Central memory CD4-positive, alpha-beta T cell (primary cell): Measurements from ENCODE around the gene TNS1.

Experiments
- DNase-seq: peaks from one replicate; pipeline ENCODE4 v3.0.0; 2022

TNS1 gene

DNA sequence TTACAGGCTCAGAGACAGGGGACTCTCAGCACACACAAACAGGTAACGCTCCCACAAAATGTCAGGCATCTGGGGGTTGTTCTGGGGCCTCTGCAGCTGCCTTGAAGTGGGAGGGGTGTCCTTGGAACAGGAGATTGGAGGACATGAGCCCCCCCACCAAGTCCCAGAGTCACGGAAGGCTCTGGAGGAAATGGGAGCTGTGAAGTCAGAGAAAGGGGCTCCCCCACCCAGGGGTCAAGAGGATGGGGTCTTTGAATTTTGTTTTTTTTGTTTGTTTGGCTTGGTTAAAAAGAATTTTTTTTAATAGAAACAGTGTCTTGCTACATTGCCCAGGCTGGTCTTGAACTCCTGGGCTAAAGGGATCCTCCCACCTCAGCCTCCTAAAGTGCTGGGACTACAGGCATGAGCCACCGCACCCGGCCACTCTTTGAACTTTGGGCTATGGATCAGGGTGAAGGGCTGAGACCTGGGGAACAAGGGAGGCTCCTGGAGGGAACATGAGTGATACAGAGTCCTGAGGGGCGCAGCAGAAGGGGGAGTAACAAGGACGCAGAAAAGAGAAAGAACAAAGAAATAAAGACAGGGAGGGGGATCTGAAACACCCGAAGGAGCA lies 46.8 kb downstream of the TNS1 start:
- DNase-seq: no peak

DNA sequence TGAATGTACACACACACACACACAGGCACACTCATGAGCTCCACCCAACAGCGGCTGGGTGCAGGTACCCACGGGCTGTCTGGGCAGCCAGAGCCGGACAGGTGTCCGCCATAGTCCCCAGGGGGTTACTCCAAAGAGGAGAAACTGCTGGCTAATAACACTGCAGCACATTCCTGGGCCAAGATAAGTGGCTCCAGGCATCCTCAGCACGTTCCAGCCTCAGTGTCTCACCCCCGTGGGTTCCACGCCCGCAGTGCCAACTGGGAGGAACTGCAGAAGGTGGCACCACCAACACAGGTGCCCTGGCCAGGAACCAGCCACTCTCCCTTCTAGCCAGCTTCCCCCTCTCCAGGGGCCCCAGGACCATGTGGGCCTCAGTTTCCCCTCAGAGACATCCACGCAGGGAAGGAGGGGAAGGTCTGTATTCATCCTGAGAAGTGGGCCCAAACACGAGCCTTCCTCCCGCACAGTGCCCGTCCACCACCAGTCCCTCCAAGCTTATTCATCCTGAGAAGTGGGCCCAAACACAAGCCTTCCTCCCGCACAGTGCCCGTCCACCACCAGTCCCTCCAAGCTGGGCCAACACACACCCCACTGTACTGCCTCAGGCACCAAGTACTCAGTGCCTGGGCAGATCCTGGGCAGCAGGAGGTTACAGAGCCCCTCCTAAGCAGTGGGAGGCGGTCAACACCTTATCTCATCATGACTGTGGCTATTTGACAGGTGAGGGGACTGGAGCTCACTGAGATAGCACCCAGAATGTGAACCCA lies 47.6 kb downstream of the TNS1 start:
- DNase-seq: no peak

DNA sequence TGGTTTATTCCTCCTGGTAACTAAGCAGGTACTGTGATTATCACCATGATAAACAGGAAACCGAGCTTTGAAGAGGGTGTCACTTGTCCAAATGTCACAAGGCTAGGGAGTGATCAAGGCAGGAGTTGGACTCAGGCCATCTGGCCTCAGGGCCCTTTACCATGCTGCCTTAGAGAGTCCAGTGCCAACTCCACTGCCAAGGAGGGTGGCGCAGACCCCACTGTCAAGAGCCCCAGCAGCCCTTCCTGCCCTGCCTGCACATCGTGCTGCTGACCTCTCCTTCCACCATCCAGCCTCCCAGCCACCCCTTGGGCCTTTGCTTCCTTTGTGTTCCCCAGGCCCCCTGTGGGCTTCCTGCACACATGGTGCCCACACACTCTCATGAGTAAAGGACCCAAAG lies 48.3 kb downstream of the TNS1 start:
- no peak for DNase-seq

DNA sequence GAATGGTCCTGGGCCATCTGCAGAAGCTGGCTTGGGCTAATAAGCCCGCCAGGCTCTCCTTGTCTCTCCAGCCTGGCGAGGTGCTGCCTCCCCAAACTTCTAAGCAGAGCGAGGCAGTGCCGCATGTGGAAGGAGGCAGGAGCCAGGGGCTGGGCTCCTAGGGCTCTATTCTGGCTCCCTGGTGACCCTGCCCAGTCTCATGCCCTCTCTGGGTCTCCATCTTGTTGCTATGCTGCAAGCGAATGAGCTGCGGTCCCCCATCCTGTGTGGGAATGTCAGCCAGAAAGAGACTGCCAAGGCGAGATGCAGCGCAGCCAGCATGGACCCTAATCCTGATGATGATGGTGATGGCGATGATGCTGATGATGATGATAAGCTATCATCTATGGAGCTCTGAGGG lies 48.7 kb downstream of the TNS1 start:
- DNase-seq: no peak

DNA sequence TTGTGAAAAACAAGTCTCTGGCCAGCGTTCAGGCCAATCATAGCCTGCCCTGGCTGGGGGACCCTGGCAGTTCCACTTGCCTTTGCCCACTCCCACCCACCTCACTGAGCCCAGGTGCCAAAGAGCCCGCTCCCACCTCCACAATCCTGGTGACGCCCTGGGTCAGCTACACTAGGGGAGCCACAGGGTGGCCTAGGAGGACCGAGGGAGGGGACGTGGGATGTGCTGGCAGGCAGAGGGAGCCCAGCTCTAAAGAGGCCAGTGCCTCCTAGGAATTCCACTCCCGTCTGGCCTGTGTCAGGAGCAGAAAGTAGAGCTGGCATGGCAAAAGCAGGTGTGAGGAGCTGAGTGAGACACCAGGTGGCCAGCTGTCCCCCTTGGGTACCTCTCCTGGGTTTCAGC lies 49.3 kb downstream of the TNS1 start:
- DNase-seq: no peak

DNA sequence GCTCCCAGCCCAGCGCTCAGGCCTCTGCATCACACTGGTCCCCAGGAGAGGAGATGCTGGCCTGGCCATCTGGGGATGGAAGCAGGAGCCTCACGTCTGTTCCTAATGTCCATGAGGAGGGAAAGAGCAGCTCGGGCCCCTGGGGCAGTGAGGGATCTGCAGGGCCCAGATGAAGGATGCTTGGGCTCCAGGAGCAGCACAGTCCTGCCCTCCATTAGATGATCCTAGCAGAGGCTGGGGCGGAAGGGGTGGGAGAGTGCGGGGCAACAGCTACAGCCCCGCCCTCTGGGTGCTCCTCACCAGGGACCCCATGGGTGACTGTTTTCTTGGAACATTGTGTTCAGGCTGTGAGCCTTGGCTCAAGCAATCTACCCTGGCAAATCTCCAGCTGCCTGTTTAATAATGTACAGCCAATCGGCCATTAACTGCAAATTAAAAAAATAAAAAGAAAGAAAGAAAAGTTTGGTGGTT lies 49.7 kb downstream of the TNS1 start:
- DNase-seq: no peak

DNA sequence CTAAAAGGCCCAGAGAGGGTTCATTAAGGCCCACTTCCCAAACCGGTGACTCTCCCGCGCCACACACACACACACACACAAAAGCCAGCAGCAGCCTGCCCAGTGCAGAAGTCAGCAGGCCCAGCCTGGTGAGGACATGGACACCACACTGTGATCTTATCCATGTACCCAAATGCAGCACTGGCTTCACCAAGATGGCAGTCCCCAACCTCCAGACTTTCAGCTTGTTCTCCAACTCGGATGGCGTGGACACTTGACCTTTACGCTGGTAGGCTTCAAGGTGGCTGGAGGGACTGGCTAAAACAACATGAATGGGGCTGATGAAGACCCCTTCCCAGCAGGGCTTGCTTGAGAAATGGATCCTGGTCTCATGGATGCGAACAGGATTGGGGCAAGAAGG lies 50.4 kb downstream of the TNS1 start:
- DNase-seq: no peak

DNA sequence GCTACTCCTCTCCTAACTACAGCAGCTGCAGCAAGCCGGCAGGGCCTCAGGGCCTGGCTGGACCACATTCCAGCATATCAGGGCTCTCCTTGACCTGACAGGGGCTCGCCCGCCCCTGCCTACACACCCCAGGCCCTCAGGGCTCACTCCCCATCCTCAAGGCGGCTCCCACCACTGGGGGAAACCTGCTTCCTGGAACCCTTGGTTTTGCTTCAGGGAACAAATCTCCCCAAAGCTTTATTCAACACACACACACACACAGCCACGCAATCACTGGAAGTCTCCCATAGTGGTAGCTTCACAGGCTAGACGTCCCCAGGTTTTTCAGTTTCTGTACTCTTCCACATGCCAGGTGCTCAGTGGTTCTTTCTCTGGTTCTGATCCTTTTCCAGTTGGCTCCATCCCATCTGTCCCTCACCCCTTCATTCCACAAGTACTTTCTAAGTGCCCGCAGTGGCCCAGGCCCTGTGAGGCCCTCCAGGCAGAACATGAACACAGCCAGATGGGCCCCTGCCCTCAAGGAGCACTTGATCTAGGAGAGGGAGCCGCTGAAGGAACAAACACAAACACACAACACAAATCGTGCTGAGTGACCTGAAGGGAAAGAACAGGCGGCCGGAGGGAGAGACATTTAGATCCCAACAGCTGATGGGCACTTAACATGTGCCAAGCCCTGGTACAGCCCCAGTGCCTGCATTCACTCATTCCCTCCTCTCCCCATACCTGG lies 51.1 kb downstream of the TNS1 start:
- no peak for DNase-seq

DNA sequence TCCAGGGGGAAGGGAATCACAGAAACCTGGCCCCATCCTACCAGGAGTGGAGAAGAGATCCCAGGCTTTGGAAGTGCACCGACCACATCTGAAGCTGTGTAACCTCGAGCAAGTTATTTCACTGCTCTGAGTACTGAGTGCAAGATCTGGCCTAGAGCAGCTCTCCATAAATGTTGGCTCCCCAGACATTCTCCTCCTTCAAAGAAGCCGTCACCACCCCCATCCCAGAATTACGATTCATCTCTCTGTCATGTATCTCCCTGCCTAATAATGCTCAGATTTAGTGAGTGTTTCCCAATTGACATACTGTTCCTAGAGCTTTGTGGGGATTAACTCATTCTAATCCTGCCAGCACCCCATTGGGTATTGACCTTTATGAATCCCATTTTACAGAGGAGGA lies 51.7 kb downstream of the TNS1 start:
- DNase-seq: no peak

DNA sequence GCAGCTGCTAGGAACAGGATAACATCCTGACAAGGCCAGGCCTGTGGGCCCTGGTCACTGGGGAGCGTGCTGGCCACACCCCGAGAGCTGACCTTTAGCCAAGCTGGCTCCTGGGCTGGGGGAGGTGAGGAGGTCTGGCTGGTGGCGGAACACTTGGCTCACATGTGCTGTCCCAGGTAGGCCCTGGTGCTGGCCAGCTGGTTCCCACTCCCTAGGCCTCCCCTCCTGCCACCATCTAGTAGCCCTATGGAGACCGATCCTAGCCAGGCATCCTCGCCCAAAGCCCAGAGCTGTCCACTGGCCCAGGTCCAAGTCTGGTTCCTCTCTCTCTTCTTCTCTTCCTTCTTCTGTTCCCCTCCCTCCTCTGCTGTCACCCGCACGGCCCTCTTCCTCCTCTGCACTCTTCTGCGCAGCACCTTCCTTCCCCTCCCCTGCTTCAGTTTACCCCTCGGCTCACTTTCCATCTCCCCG lies 52.4 kb downstream of the TNS1 start:
- DNase-seq: no peak

DNA sequence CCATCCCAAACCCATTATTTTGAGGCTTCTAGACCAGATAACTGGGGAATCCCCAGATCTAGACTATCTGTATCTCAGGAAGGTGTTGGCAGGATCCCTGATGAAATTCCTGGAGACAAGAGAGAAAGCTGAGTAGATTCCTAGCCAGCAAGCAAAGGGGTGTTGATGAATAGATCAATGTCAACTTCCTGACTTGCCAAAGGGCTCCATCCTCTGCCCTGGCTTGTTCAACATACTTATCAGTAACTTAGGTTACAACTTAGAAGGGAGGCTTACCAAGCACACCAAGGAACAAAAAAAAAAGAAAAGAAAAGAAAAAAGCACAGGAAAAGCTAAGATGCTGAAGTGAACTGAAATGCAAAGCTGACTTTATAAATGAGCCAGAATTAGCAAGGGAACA lies 53.3 kb downstream of the TNS1 start:
- no peak for DNase-seq

DNA sequence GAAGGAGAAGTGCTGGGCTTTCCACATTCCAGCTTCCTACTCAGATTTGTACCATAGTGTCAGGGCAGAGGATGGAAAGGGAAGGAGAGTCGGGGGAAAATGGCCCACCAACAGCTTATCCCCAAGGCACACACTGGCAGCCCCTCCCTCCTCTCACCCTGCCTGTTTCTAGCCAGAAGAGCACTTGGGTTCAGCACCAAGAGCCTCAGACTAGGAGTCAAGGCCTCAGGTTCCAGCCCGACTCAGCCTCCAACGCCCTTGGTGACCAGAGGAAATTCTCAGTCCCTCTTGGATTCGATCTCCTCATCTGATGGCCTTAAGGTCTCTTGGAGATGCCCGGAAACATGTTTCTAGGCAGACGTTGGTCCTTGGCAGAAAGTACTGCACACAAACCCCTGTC lies 53.9 kb downstream of the TNS1 start:
- no peak for DNase-seq

DNA sequence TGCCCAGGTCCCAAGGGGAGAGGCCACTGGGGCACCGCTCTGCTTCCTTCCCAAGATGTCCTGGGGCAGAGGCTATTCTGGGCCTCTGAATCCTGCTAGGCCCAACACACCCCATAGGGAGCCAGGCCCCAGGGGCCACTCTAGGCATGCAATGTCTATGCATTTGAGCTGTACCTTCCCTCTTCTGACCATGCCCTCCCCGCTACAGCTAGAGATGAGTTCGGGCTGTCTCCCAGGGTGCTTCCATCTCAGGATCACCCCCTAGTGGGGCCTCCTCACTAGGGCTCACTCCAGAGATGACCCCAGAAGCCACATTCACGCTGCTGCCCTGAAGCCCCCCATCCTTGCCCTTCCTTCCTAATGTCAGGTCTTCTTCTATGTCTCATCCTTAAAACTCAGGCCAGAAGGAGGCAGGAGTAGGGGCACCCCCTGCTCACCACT lies 54.4 kb downstream of the TNS1 start:
- no peak for DNase-seq

DNA sequence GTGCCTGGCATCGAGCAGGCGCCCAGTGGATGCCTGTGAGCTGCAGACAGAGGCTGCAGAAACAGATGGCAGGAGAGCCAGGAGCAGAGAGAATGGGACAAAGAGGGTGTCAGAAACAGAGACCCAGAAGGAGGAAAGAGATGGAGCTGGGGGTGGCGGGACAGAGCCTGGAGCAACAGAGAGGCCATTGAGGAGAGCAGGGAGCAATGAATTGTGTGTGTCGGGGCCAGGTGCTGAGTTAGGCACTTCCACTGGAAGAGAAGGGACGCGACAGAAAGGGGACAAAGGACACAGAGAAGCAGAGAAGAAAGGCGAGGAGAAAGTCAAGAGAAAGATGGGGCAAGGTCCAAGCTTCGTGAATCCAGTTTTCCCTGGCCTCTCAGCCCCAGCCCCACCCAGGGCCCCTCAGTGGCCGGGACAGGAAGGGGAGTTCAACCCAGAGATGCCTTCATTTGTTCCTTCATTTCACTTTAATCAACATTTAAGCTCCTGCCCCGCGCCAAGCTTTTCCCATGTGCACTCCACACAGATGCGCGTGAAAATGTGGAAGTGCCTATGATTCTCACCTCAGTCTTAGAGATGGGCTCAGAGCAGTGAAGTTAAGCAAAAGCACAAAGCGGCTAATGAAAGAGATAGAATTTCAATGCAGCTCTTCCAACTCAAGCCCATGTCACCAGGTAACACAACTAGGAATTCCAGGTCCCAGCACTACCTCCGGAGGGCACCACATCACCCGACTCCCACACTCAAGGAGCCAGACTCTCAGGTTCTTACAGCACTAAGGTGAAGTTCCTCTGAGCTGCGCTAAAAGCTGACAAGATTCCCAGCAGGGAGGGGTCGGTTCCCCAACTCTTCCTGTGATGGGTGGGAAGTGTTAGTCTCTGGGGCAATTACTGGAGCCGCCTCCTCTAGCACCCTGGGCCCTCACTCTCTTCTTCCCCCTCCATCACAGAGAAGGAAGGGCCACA lies 55.1 kb downstream of the TNS1 start:
- no peak for DNase-seq

DNA sequence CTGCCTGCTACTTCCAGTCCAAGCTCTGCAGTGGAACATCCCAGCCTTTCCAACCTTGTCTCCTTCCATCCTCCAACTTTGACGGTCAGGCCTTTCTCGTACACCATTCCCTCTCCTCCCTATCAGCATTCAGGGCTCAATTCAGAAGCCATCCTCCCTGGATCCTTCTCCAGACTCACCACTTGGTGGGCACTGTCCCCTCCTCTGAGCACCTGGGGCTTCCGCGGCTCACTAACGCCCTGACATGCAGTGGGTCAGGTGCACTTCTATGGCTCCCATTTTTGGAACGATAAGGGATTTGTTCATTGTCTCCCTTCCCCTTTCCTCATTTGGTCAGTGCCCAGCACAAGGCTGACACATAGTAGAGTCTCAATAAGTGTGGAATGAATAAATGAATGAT lies 56.7 kb downstream of the TNS1 start:
- no peak for DNase-seq

DNA sequence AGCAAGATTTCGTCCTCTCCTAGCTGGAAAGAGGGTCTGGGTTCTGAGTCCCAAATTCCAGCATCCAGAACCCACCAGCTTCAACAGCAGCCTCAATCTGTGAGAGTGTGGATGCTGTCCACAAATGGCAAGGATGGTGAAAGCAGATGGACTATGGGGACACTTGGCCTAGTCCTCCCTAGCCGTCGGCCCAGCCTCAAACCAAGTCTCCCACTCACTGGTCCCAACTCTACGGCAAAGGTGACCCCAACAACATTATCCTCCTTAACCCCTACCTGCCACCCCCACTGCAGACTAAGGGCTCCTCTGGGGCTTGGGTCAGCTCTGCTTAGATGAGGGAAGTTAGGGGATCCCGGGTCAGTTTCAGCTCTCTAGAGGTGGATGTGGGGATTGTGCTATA lies 57.3 kb downstream of the TNS1 start:
- no peak for DNase-seq

DNA sequence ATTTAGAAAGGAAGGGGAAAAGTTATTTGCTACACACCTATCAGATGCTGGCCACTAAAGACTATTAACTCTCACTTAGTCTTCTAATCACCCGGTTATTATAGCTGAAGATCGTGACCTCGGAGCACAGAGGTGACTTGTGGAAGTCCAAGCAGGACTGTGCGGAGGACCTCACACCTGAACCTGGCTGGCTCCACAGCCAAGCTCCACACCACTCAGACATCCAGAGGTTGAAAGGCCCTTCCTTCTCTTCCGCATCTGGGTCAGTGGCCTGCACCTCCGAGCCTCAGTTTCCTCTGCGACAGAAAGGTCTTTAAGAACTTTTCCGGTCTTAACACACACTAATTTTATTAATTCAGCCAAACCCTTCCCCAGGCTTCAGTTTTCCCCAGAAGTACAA lies 57.9 kb downstream of the TNS1 start:
- DNase-seq: no peak

DNA sequence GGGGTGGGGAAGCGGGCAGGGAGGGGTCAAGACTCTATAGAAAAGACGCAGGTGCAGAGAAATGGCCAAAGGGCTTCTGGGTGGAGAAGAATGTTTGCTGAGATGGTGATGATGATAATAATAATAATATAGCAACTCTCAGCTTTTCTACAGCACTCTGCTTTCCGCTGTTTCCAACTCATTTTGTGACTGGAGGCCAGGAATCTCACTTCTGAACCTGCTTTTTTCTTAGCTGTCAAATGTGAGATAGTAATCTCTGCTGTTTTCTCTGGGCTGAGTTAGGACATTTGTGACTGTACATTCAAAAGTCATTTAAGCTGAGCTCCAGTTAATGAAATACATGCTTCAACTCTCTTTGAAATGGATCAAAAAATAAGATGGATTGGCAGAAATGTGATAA lies 58.4 kb downstream of the TNS1 start:
- DNase-seq: no peak

DNA sequence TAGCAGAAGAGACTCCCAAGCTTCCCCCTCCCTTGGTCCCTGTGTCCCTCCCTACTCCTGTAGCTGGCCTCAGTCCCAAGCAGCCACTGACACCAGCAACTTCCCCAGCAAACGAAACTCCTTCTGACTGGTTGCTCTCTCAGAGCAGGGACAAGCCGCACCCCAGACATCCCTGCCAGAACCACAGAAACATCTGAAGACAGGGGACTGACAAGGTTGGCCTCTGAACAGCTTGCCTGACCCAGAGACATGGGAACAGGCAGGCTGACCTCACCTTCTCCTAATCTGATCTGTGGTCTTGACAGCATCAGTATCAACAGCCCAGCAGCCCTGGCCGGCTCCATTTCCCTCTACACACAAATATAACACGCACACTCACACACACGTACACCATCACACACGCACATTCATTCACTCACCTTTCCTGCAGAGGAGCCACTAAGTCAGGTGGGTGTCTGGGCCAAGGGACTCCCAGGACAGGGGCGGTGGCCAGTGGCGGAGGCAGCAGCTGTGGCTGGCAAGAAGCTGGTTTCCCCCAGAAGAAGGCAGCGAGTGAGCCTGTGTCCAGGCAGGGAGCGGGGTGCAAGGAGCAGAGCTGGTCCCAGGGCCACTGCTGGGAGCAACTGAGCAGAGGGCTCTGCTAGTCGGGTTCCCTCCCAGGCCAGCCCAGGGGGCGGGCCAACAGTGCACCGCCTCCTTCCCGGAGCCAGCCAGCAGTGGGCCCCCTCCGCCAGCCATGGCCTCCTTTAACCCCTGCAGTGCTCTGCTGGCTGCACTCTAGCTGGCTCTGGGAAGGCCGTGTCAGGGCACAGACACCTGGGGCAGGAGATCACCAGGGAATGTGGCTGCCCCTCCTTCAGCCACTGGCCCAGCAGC lies 59.1 kb downstream of the TNS1 start:
- no peak for DNase-seq

DNA sequence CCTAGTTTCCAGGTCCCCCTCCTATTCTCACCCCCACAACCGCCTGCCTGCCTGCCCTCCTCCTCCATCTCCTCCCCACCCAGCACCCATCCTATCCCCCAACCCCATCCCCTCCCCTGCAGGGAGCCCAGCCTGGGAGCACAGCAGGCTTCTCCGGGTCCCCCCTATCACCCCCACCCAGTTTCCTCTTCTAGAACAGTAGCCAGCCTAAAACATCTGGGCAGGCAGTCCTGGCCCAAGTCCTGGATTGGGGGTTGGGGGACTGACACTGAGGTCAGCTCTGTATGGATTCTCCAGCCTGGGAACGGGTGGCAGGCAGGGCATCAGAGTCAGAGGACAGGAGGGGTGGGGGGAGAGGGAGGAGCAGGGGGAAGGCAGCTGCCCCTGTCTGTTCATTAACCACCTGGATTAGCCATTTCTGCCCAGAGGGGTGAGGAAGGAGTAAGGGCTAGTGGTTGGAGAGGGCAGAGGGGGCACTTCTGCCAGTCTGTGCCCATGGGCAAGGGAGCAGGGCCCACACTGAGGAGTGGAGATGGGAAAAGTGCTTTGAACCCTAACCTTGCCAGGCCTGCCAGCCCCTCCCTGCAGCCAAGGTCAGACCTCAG lies 60.0 kb downstream of the TNS1 start:
- no peak for DNase-seq
